Fibroblast of skin of back (primary cell): ENCODE results near the gene OSBPL3.

Source experiments
- DNase-seq: peaks from one replicate; pipeline ENCODE4 v3.0.0-alpha.2; 2013

Gene OSBPL3

DNA sequence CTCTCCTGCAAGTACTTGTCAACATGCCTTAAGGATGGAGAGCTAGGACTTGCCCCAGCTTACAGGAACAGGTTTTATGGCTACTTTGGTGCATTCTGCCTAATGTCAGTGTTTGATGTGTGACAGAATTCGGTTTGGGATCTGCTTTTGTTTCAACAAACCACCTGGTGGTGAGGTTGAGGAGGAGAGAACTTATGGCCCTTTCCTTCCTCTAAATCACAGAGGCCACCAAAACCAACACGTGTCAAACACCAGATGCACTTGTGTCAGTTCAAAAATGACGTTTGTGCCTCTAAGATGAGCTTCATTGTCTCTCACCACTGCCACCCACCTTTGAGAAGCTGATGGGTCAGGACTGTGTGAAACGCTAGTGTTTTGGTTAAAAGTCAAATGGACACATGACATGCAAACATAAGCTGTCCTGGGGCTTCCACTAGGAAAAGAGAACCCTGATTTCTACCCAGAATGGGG, 83.9 kb downstream of the OSBPL3 start:
- no peak for DNase-seq

GRCh38 chr7:24894429-24895221, 85.4 kb downstream of the OSBPL3 start:
- DNase-seq: no peak

DNA sequence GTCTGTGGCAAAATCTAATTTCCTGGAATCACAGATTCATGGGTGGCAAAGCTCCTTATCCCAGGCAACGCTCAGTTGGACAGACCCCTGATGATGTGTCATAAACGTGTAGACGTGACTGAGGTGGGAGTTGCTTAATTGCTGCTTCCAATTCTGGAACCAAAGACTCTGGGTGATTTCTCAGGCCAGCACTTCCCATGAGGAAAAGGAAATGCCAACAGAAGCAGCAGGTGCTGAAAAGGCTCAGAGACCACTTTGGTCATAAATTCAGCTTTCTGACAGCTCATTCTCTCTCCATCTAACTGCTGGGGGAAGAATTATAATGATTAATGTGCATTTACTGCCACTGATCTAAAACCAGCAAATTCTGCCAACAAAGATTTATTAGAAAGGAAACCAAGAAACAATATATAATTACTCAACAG, 88.7 kb downstream of the OSBPL3 start:
- no peak for DNase-seq

- no peak for DNase-seq
These were observed 90.4 kb downstream of the OSBPL3 start for GRCh38 chr7:24889611-24890010.

DNA sequence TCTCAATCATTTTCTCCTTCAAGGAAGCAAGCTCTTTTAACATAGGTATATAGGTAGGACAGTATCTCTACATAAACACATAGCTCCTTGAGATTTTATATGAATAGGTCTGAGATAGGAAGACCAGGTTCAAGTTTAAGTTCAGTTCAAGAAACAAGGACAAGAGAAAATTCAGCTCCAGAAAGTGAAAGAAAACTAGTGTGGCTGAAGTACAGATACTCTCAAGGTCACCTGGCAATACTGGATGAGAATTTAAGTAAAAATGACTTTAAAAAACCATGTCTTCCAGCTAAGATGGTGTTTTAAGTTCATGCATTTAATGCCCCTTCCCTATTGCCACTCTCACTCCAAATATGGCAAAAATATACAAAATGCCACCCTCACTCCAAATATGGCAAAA, 91.3 kb downstream of the OSBPL3 start:
- DNase-seq: no peak

GRCh38 chr7:24885716-24886115, 94.3 kb downstream of the OSBPL3 start:
- DNase-seq: no peak

DNA sequence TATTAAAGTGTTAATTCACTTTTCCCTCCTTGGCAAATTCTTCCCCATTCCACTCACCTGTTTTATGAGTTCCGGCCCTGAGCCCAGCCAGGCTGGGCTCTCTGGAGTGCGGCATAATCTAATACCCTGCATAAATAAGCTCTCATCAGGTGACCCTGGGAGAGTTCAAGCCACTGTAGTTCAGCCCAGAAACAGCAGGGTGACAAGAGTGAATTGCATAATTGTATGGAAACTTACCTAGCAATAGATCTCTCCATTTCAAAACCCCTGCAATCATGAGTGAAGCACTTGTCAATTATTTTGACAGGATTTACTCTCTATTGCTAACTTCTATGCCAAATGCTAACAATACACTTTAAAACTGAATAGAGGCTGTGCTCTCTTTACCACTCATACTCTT, 94.7 kb downstream of the OSBPL3 start:
- no peak for DNase-seq

DNA sequence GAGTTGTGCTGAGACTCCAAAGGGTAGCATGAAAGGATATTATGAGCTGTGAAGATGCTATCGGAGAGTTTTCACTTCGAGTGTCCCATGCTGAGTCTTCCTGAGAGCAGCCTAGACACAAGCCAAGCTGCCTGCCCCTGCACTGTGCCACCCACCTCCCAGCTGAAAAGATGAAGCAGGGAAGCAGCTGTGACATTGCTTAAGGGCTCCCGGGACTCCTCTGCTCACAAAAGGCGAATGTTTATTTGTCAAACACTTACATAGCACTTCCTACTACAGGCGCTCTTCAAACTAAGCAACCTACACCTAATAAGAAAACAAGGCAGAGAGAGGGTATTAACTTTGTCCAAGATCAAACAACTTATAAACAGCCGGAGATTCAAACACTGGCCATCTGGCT, 95.6 kb downstream of the OSBPL3 start:
- DNase-seq: no peak

GRCh38 chr7:24883622-24884013, 96.4 kb downstream of the OSBPL3 start:
- DNase-seq: no peak

GRCh38 chr7:24882989-24883621, 96.9 kb downstream of the OSBPL3 start:
- peak; percentile 71 for DNase-seq

DNA sequence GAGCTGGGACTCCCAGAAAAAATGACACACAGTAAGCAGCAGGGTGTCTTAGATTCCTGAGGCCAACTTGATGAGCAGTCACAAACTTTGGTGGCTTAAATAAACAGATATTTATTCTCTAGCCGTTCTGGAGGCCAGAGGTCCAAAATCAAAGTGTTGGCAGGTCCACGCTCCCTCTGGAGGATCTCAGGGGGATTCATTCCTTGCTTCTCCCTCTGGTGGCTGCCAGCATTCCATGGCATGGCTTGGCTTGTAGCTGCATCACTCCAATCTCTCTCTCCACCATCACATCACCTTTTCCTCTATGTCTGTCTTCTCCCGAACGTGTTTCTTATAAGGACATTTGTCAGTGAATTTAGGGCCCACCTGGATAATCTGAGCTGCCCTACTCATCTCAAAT, 98.4 kb downstream of the OSBPL3 start:
- peak; percentile 17 for DNase-seq

DNA sequence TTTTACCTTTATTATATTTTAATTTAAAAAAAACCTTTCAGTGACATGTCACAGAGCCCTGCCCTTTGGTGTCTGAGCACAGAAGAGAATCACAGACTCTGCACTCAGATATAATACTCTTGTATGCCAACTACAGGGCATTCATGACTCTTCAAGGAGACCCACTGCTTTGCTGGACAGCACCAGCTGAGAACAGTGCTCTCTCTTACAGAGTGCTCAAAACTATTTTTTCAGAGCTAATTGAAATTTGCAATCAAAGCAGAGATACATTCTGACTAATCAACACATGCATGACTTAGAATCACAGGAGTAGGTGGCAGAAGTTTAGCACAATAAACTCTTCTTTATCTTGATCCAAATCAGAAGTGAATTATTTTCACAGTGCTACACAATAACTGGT, 99.1 kb downstream of the OSBPL3 start:
- no peak for DNase-seq

GRCh38 chr7:24879291-24879690, 100.7 kb downstream of the OSBPL3 start:
- DNase-seq: no peak

DNA sequence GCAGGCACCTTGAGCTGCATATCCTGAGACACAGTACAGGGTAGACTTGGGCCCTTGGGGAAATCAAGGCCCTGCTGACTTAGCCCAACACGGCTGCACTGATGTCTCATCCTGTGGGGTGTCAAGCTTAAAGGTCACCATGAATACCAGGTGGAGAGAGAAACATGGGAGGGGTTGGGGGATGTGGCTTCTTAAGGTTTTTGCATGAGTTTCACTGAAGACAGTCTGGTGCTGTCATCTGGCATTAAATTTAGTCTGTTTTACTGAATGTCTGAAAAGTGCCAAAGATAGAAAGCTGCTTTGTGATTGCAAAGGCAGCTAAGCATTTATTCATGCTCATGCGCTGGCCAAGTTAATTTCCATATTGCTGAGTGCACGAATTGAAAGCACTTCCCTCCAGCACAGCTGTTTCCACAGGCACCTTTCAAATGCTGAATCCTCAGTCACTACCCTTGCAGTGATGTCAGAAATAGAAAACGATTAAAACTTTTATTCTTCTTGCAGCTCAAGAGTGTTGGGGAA, 102.1 kb downstream of the OSBPL3 start:
- DNase-seq: no peak

DNA sequence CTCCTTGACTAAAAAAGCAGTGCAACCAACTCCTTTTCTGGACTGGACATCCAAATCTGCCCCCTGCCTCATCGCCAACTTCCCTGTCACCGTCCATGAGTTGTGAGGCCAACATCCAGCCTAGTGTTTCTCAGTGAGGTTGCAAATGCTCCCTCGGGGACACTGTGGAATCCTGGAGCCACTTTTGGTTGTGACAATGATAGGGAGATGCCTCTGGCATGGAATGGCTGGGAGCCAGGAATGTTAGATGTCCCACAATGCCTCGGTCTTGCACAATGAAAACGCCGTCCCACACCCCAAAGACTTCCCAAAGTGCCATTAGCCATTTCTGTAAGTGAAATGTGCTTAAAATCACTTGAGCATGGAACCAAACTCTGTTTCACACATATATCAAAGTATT, 105.2 kb downstream of the OSBPL3 start:
- DNase-seq: peak; percentile 32

- DNase-seq: no peak
These were observed 106.0 kb downstream of the OSBPL3 start for GRCh38 chr7:24873944-24874343.

DNA sequence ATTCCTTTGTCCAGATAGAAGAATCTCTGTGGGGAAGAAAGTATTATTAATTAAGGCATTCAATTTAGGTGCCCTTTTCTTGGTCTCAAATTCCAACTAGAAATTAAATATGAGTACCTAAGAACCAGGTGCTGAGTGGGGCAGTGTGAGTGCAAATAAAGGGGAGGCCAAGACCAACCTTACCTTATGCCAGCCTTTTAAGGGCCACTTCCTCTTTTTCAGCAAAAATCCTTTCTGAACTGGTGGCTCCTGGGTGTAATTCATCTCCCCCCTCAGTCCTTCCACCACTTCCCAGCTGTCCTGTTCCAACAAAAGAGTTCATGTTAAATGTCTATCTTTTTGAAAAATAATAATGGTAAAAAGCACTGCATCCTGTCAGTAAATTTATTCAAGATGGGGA, 108.2 kb downstream of the OSBPL3 start:
- no peak for DNase-seq

- DNase-seq: no peak
These were observed 109.2 kb downstream of the OSBPL3 start for GRCh38 chr7:24870766-24871165.

DNA sequence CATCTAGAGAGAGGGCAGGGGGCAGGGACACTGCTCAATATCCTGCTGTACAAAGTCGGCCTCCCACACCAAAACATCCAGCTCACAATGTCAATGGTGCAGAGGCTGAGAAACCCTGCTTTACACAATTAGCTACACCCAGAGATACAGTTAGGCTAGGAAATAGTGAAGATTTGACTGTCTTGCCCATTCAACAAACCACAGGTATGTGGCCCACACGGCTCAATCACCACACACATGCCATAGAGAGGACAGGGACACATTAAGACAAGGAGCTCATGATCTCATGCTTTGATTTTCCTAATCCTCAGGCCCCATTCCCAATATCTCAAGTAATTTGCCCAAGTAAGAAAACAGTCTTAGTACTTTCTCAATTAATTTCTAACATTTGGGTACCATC, 110.4 kb downstream of the OSBPL3 start:
- peak; percentile 68 for DNase-seq

- DNase-seq: no peak
These were observed 111.2 kb downstream of the OSBPL3 start for GRCh38 chr7:24868741-24869140.

- DNase-seq: no peak
These were observed 113.9 kb downstream of the OSBPL3 start for GRCh38 chr7:24866004-24866615.

GRCh38 chr7:24864214-24864817, 115.7 kb downstream of the OSBPL3 start:
- DNase-seq: no peak

DNA sequence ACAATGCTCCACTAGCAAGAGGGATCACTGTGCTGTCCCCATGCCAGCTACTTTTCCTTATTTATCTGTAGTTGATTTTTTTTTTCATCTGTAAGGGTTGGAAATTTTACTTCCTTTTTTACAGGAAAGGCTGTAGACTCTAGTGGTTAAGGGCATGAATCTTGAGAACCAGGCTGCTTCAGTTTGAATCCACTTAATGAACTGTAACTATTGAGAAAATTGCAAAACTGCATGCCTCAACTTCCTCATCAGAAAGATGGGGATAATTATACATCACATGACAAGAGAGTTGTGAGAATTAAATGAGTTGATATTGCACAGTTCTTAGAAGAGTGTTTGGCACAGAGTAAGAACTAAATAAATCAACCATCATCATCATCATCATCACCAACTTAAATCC, 116.4 kb downstream of the OSBPL3 start:
- no peak for DNase-seq
